Panc1 (cell line): ENCODE results near the gene ADARB2.

Source experiments
- POLR2AphosphoS5 ChIP-seq: IDR thresholded peaks from 2 replicates; pipeline ENCODE4 v1.6.1; 2012; ENCODE audit warnings: mild to moderate bottlenecking, low read depth, low read length, moderate library complexity
- TCF7L2 ChIP-seq: IDR thresholded peaks from 2 replicates; pipeline ENCODE4 v1.6.1; 2011; ENCODE audit warnings: mild to moderate bottlenecking, low read depth, low read length, inconsistent platforms
- TF ChIP-seq, protein P1 (sequence below): fragments of 450-650 bp; IDR thresholded peaks from 2 replicates; pipeline ENCODE4 v1.5.1; 2017; ENCODE audit warnings: mild to moderate bottlenecking

DNA sequence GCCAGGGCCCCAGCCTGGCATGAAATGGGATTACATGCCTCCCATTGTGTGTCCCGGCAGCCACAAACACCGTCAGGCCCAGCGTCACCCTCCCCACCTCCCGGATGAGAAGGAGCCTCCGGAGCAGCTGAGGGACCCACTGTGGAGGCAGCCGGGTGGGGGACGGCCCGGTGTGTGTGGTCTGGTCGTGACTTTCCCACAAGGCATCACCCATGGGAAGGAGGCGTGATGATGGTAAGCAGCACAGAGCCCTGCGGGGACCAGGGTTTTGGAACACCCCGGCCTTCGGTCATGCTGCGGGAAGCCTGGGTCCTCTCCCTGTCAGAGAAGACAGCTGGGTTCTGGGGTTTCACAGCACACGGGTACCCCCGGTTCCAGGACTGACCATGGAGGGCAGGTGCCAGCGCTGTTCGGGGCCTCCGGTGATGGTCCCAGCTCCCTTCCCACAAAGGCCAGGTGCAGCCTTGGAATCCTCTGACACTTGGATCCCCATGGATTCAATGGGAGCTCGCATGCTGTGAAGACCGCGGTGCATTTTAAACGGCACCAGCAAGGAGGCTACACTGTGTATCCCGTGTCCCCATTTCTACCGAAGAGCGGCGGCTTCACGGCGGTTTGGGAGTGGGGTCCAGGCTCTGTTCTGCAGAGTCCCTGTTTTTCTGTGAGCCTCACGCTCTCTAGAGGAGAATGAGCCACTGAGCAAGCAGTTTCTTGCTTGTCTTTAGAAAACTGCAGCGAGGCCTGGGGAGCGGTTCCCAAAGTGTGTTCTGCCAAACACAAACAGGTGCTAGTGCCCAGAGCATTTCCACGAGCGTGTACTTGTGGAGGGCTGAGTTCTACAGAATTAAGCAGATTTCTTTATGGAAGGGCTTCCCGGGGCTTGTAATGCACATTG, 336.0 kb downstream of the ADARB2 start:
- no peak for TF ChIP-seq POLR2AphosphoS5
- TF ChIP-seq, protein P1, sequence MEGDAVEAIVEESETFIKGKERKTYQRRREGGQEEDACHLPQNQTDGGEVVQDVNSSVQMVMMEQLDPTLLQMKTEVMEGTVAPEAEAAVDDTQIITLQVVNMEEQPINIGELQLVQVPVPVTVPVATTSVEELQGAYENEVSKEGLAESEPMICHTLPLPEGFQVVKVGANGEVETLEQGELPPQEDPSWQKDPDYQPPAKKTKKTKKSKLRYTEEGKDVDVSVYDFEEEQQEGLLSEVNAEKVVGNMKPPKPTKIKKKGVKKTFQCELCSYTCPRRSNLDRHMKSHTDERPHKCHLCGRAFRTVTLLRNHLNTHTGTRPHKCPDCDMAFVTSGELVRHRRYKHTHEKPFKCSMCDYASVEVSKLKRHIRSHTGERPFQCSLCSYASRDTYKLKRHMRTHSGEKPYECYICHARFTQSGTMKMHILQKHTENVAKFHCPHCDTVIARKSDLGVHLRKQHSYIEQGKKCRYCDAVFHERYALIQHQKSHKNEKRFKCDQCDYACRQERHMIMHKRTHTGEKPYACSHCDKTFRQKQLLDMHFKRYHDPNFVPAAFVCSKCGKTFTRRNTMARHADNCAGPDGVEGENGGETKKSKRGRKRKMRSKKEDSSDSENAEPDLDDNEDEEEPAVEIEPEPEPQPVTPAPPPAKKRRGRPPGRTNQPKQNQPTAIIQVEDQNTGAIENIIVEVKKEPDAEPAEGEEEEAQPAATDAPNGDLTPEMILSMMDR = no peak
- no peak for TF ChIP-seq TCF7L2
